ENCODE results near the gene CHAF1A.

CHAF1A gene

DNA sequence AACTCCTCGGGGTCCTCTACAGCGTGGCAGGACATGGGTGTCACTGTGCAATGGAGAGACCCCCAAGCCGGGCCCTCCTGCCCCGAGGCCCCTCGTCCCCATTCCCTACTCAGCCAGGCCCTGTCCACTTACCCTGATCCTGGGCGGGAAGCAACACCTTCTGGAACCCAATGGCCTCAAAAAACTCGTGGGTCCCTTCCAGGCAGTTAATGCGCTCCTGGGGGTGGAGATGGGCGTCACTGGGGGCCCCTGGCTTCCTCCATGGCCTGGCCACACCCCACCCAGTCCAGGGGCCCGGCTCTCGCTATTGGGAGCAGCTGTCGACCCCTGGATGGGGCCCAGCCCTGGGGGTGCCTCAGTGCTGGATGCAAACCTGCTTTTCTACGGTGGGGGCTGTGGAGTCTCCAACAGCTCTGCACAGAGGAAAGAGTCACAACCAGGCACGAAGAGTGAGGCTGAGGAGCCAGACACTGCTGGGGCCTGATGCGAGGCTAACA is 44.3 kb downstream of the CHAF1A start:
- no peak overlapping the region for H3K4me3 ChIP-seq (ENCODE audit: low read depth, low read length)
- DNase-seq (ENCODE audit: low read depth) = no peak
- TF ChIP-seq, protein P1, sequence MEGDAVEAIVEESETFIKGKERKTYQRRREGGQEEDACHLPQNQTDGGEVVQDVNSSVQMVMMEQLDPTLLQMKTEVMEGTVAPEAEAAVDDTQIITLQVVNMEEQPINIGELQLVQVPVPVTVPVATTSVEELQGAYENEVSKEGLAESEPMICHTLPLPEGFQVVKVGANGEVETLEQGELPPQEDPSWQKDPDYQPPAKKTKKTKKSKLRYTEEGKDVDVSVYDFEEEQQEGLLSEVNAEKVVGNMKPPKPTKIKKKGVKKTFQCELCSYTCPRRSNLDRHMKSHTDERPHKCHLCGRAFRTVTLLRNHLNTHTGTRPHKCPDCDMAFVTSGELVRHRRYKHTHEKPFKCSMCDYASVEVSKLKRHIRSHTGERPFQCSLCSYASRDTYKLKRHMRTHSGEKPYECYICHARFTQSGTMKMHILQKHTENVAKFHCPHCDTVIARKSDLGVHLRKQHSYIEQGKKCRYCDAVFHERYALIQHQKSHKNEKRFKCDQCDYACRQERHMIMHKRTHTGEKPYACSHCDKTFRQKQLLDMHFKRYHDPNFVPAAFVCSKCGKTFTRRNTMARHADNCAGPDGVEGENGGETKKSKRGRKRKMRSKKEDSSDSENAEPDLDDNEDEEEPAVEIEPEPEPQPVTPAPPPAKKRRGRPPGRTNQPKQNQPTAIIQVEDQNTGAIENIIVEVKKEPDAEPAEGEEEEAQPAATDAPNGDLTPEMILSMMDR (IDR thresholded peaks at IDR 0.05; ENCODE audit: low read depth, low read length, missing control alignments) = no peak

DNA sequence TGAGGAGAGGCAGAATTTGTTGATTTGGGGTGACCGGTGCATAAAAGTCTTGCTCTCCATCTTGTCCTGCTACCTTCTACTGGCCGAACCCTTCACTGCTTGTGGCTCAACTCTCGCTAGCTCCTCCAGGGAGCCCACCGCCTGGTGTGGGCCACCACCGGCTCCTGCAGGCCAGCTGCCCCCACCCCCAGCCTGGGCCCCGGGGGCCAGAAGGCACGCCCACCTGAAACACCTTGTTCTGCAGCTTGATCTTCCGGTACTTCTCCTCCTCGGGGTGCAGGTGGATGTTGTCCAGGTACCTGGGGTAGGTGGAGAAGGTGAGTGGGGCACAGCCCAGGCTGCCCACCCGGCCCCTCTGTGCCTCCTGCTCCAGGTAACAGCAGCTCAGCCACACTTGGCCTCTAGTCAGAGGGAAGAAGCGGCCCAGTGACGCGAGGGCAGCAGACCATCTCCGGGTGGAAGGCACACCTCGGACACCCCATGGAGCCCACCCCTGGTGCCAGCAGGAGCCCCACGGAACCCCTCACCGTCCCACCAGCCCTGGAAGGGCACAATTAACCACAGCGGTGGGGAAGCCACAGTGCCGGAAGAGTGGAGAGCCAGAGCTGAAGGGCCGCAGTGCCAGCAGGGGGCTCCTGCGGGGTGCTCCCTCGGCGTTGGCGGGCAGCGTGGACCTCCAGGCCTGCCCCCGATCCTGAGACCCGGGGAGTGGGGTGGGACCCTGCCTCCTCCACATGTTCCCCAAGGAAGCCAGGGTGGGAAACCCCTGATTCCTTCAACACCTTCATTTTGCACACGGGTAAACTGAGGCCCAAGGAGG is 45.1 kb downstream of the CHAF1A start:
- DNase-seq (ENCODE audit: low read depth) = no peak

DNA sequence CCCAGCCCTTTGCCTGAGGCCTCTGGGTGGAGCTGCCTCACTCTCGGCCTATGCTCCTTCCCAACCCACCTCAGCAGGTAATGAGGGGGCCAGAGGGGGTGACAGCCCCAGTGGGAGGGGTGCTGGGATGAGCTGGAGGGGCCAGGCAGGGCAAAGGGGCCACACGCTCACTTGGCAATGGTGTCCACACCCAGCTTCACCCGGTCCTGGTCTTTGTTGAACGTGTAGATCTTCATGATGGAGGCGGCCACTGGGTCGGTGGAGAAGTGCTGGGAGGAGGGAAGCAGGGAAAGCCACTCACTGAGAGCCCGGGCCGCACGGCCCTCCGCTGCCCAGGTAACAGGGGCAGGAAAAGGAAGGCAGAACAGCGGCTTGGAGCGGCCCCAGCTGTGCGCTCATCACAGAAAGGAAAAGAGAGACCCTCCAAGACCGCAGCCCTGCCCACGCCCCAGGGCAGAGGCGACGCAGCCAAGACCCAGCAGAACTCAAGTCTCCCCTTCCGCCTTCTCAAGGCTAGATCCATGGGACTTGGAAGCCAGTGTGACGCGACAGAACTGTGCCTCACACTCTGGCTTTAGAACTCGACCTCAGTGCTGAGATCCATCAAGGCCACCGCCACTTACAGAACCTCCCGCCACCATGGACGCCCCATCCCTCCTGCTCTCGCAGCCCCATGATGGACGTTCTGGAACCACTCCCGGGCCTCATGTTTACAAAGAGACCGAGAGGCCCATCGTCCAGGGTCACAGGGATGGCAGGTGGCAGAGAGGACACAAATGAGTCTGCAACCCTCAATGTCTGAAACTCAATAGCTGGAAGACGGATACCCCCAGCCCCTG is 45.9 kb downstream of the CHAF1A start:
- H3K4me3 ChIP-seq (ENCODE audit: low read depth, low read length) = no peak overlapping the region
- TF ChIP-seq, protein P1 (IDR thresholded peaks at IDR 0.05; ENCODE audit: low read depth, low read length, missing control alignments) = no peak
- no peak for DNase-seq (ENCODE audit: low read depth)

More for the DNA sequence above, 45.1 kb downstream of the CHAF1A start:
- TF ChIP-seq, protein P1 (IDR thresholded peaks at IDR 0.05; ENCODE audit: low read depth, low read length, missing control alignments) = no peak
- H3K4me3 ChIP-seq (ENCODE audit: low read depth, low read length) = no peak overlapping the region

DNA sequence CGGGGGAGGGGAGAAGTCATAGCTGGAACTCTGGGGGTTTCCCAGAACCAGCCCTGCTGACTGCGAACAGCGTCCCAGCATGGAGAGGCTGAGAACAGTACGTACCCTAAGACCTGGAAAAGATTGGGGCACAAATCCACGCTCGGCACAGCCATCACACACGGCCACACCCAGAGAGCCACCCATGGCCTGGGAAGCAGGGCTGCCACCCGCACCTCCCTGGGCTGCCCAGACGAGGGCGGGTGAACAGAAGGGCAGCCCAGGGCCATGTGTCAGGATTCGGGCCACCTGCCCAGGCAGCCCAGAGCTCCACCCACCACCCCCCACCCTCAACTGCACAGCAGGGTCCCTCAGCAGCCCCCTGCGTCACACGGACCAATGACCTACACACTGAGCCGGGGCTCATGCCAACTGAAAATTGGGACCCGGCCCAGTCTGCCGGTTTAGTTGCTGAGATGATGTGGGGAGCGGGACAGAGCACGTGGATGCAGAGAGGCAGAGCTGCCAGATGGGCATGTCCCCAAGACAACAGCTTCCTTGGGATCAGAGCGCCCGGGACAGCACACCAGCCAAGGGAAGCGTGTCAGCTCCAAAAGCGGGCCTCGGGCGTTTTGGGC is 46.7 kb downstream of the CHAF1A start:
- H3K4me3 ChIP-seq (ENCODE audit: low read depth, low read length) = no peak overlapping the region
- TF ChIP-seq, protein P1 (IDR thresholded peaks at IDR 0.05; ENCODE audit: low read depth, low read length, missing control alignments) = no peak
- no peak for DNase-seq (ENCODE audit: low read depth)

DNA sequence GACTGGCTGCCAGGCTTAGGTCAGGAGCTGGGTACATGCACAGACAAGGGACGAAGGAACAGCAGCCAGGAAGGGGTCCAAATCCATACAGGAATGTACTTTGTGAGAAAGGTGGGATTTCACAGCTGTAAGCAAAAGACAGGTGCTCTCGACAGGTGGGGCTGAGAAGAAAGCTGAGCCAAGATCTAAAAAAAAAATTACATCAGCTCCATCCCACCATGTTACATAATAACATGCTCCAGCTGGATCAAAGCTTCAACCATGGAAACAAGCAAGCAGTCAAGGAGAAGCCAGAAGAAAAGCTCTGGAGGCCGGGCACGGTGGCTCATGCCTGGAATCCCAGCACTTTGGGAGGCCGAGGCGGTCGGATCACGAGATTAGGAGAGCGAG is 47.2 kb downstream of the CHAF1A start:
- H3K4me3 ChIP-seq (ENCODE audit: low read depth, low read length) = no peak overlapping the region
- TF ChIP-seq, protein P1 (IDR thresholded peaks at IDR 0.05; ENCODE audit: low read depth, low read length, missing control alignments) = no peak
- no peak for DNase-seq (ENCODE audit: low read depth)

DNA sequence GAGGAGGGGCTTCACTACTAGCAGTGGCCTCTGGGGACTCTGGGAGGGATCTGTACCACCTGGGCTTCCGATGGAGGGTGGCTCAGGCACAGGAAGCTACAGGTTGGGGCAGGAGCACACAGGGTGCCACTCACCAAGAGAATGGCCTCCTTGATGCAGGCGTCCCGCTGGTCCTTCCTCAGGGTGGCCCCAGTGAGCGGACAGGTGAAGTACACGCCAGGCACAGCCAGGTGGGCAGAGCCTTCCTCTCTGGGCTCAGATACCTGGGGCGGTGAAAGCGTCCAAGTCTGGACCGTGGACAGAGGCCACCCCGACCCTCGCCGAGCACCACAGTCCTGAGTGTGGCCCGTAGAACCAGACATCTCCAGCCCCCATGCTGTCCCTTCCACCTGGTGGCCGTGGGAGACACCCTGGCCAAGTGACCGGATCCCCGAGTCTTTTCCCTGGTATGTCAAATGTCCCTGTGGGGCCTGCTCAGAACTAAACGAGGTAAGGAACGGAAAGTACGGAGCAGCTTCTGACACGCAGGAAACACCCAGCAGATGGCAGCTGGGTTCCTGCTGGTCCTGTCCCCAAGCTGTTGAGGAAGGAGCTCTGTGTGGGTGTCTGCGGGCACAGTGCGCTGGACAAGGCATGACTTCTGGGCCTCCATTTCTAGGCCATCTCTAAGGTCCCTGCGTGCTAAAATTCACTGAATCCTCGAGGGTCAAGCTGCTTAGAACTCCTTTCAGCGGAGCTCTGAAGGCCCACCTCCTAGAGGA is 50.0 kb downstream of the CHAF1A start:
- TF ChIP-seq, protein P1 (IDR thresholded peaks at IDR 0.05; ENCODE audit: low read depth, low read length, missing control alignments) = no peak

More for the DNA sequence above, 50.0 kb downstream of the CHAF1A start:
- no peak for DNase-seq (ENCODE audit: low read depth)
- H3K4me3 ChIP-seq (ENCODE audit: low read depth, low read length) = no peak overlapping the region
